ENCODE data around the gene ZNF341. TPM values are rescaled to one million over a fixed set of nuclear protein-coding genes. Genes with fewer than 3 reads are reported as not detected.
A peak's percentile ranks its signal among the peaks of the same experiment; 100 is the strongest.
"Not testable (repeated sequence)": the region's sequence is repeated elsewhere in the genome, so short reads cannot be mapped to it uniquely, and the experiment has no call there.

ZNF341 gene
- polyA plus RNA-seq, 6 donors from 2014 or later = 1.1 to 4.5 (median 2.4) TPM

DNA sequence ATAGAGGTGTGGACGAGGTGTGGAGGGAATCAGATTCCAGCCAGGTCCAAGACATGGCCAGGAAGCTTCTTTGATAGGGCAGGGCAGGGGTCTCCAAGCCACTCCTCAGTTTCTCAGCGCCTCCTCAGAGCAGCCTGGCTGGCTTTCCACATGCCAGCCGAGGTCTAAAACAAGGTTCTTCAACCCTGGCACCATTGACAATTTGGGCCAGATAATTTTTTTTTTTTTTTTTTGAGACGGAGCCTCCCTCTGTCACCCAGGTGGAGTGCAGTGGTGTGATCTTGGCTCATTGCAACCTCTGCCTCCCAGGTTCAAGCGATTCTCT is 58.0 kb downstream of the ZNF341 start:
- Mint-ChIP-seq H3K27me3 (no peaks in the 10 kb centered on the region), H3K4me3 (no peak overlapping the region), H3K36me3 (peaks cover 0 to 9% of the 10 kb centered on the region in 2 donors), H3K4me1 (peaks cover 20 to 32% (median 23%) of the 10 kb centered on the region in 3 donors), H3K27ac (no peak overlapping the region), H3K9me3 (no peaks in the 10 kb centered on the region)
- DNase-seq = no peak
- ATAC-seq (ENCODE audit: low read depth in 2 of 2) = no peak

- no peaks in the 10 kb centered on the region for H3K27me3 Mint-ChIP-seq
- no peaks in the 10 kb centered on the region for H3K9me3 Mint-ChIP-seq
- H3K4me3 Mint-ChIP-seq = no peak overlapping the region
- peak overlapping the region in 2 of 6 donors; percentile 37 to 77 for H3K27ac Mint-ChIP-seq
- DNase-seq (no peak), ATAC-seq (ENCODE audit: low read depth in 2 of 2) (no peak)
- H3K36me3 Mint-ChIP-seq = peaks cover 0 to 9% of the 10 kb centered on the region in 2 donors
- H3K4me1 Mint-ChIP-seq = peaks cover 20 to 28% (median 23%) of the 10 kb centered on the region in 3 donors
Measured at GRCh38 chr20:33790566-33790965, 58.8 kb downstream of the ZNF341 start.

DNA sequence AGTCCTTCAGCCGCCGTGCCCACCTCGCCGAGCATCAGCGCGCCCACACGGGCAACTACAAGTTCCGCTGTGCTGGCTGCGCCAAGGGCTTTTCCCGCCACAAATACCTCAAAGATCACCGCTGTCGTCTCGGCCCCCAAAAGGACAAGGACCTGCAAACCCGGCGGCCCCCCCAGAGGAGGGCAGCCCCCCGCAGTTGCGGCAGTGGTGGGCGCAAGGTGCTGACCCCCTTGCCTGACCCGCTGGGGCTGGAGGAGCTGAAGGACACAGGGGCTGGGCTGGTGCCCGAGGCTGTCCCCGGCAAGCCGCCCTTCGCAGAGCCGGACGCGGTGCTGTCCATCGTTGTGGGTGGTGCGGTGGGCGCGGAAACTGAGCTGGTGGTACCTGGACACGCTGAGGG is 59.2 kb downstream of the ZNF341 start:
- Mint-ChIP-seq H3K4me1 (peaks cover 20 to 24% (median 23%) of the 10 kb centered on the region in 3 donors), H3K9me3 (no peaks in the 10 kb centered on the region), H3K27me3 (no peaks in the 10 kb centered on the region), H3K4me3 (no peak overlapping the region), H3K36me3 (peaks cover 0 to 9% of the 10 kb centered on the region in 2 donors), H3K27ac (peak overlapping the region in 1 of 6 donors; percentile 37)
- DNase-seq (no peak), ATAC-seq (ENCODE audit: low read depth in 2 of 2) (no peak)

- Mint-ChIP-seq H3K9me3 (no peaks in the 10 kb centered on the region), H3K4me1 (peaks cover 20% of the 10 kb centered on the region in 3 donors), H3K4me3 (no peak overlapping the region), H3K27ac (no peak overlapping the region), H3K27me3 (no peaks in the 10 kb centered on the region), H3K36me3 (peaks cover 0 to 9% of the 10 kb centered on the region in 2 donors)
- DNase-seq (no peak), ATAC-seq (ENCODE audit: low read depth in 2 of 2) (no peak)
Measured at GRCh38 chr20:33791540-33791939, 59.7 kb downstream of the ZNF341 start.

- no peaks in the 10 kb centered on the region for H3K9me3 Mint-ChIP-seq
- H3K4me3 Mint-ChIP-seq = no peak overlapping the region
- H3K36me3 Mint-ChIP-seq = peaks cover 0 to 9% of the 10 kb centered on the region in 2 donors
- H3K4me1 Mint-ChIP-seq = peaks cover 15 to 20% (median 18%) of the 10 kb centered on the region in 3 donors
- peak overlapping the region in 1 of 6 donors; percentile 26 for H3K27ac Mint-ChIP-seq
- no peaks in the 10 kb centered on the region for H3K27me3 Mint-ChIP-seq
- peak; percentile 38 for DNase-seq
- peak in 1 of 2 donors; percentile 62 for ATAC-seq (ENCODE audit: low read depth in 2 of 2)
Measured at GRCh38 chr20:33791959-33792597, 60.3 kb downstream of the ZNF341 start.

DNA sequence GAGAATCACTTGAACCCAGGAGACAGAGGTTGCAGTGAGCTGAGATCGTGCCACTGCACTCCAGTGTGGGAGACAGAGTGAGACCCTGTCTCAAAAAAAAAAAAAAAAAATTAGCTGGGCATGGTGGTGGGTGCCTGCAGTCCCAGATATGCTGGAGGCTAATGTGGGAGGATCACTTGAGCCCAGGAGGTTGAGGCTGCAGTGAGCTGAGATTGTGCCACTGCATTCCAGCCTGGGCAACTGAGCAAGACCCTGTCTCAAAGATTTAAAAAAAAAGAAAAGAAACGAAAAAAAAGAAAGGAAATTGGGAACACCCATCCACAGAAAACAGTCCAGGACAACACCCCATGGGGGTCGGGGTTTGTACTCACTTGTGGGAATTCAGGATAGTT is 60.8 kb downstream of the ZNF341 start:
- not testable (repeated sequence) for DNase-seq; H3K36me3 Mint-ChIP-seq; H3K4me3 Mint-ChIP-seq; H3K27me3 Mint-ChIP-seq; ATAC-seq (ENCODE audit: low read depth in 2 of 2); H3K9me3 Mint-ChIP-seq
- Mint-ChIP-seq H3K4me1 (peaks cover 9 to 19% (median 13%) of the 10 kb centered on the region in 3 donors), H3K27ac (peak overlapping the region in 3 of 6 donors; percentile 67 to 90 (median 73))

GRCh38 chr20:33793011-33793931 is 61.5 kb downstream of the ZNF341 start:
- Mint-ChIP-seq H3K27me3 (no peaks in the 10 kb centered on the region), H3K4me3 (no peak overlapping the region), H3K4me1 (peaks cover 7 to 15% (median 9%) of the 10 kb centered on the region in 3 donors), H3K27ac (peak overlapping the region in 2 of 6 donors; percentile 67 to 90), H3K9me3 (no peaks in the 10 kb centered on the region), H3K36me3 (peaks cover 0 to 9% of the 10 kb centered on the region in 2 donors)
- ATAC-seq (ENCODE audit: low read depth in 2 of 2) (no peak), DNase-seq (no peak)

DNA sequence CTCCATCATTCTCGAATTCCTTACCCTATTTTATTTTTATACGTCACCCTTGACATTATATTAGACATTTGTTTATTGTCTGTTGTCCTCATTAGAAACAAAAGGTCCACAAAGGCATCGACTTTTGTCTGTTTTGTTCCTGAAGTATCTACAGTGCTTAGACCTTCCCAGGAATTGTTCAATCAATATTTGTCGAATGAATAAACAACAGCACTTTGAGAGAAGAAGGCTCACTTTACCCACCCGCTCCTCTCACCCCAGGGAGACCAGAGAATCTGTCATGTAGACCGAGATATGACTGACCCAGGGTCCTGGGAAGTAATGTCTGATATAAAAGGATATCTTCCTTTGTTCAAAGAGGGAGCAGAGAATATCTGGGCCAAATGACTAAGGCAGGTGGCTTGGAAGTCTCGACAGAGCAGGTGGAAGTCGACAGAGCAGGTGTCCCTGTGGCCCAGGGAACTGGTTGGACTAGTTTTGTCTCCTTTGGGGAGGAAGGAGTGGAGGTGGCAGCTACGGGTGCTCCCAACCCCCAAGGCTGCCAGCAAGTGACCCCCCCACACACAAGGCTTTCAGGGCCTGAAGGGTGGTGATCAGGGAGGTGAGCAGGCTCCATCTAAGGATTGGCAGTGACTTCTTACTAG is 64.6 kb downstream of the ZNF341 start:
- no peaks in the 10 kb centered on the region for H3K27me3 Mint-ChIP-seq
- H3K36me3 Mint-ChIP-seq = no peaks in the 10 kb centered on the region
- H3K27ac Mint-ChIP-seq = peak overlapping the region in 2 of 6 donors; percentile 18 to 68
- no peaks in the 10 kb centered on the region for H3K9me3 Mint-ChIP-seq
- no peak for DNase-seq
- H3K4me1 Mint-ChIP-seq = peaks cover 7 to 9% (median 7%) of the 10 kb centered on the region in 3 donors
- no peak overlapping the region for H3K4me3 Mint-ChIP-seq
- ATAC-seq (ENCODE audit: low read depth in 2 of 2) = no peak

GRCh38 chr20:33796907-33797544 is 65.2 kb downstream of the ZNF341 start:
- no peaks in the 10 kb centered on the region for H3K36me3 Mint-ChIP-seq
- DNase-seq = no peak
- no peak overlapping the region for H3K4me3 Mint-ChIP-seq
- H3K27ac Mint-ChIP-seq = peak overlapping the region in 2 of 6 donors; percentile 70 to 79
- H3K27me3 Mint-ChIP-seq = no peaks in the 10 kb centered on the region
- H3K4me1 Mint-ChIP-seq = peaks cover 6 to 9% (median 7%) of the 10 kb centered on the region in 3 donors
- peaks cover 0 to 1% (median 0%) of the 10 kb centered on the region in 7 donors for H3K9me3 Mint-ChIP-seq
- no peak for ATAC-seq (ENCODE audit: low read depth in 2 of 2)

GRCh38 chr20:33798444-33798843 is 66.6 kb downstream of the ZNF341 start:
- ATAC-seq (ENCODE audit: low read depth in 2 of 2) = no peak
- no peak for DNase-seq
- peaks cover 0 to 3% (median 2%) of the 10 kb centered on the region in 3 donors for H3K4me1 Mint-ChIP-seq
- no peaks in the 10 kb centered on the region for H3K36me3 Mint-ChIP-seq
- no peak overlapping the region for H3K4me3 Mint-ChIP-seq
- no peaks in the 10 kb centered on the region for H3K27me3 Mint-ChIP-seq
- H3K27ac Mint-ChIP-seq = no peak overlapping the region
- peaks cover 0 to 1% (median 0%) of the 10 kb centered on the region in 7 donors for H3K9me3 Mint-ChIP-seq

DNA sequence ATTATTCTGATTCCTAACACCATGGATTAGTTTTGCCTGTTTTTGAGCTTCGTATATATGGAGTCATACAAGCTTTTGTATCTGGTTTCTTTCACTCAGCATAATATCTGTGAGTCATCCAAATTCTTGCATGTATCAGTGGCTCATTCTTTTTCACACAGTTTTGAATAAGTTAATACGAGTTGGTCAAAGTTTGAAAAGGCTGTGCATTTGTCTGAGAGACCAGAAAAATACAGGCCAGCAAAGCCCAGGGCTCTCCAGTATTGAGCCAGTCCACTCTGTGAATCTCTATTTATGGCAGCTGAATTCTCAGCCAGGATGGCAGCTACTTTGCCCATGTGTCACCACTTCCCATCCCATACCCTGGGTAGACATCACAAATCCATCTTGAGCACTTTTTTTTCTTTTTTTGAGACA is 72.1 kb downstream of the ZNF341 start:
- H3K9me3 Mint-ChIP-seq = peaks cover 0 to 1% (median 0%) of the 10 kb centered on the region in 7 donors
- no peak overlapping the region for H3K27ac Mint-ChIP-seq
- no peak for ATAC-seq (ENCODE audit: low read depth in 2 of 2)
- H3K4me3 Mint-ChIP-seq = no peak overlapping the region
- no peak for DNase-seq
- no peaks in the 10 kb centered on the region for H3K36me3 Mint-ChIP-seq
- no peaks in the 10 kb centered on the region for H3K4me1 Mint-ChIP-seq
- H3K27me3 Mint-ChIP-seq = no peaks in the 10 kb centered on the region

GRCh38 chr20:33808388-33808787 is 76.6 kb downstream of the ZNF341 start:
- Mint-ChIP-seq H3K27ac (no peak overlapping the region), H3K27me3 (no peaks in the 10 kb centered on the region), H3K4me3 (no peak overlapping the region), H3K36me3 (no peaks in the 10 kb centered on the region), H3K4me1 (peaks cover 17 to 23% (median 18%) of the 10 kb centered on the region in 3 donors), H3K9me3 (no peaks in the 10 kb centered on the region)
- no peak for ATAC-seq (ENCODE audit: low read depth in 2 of 2)
- DNase-seq = no peak

DNA sequence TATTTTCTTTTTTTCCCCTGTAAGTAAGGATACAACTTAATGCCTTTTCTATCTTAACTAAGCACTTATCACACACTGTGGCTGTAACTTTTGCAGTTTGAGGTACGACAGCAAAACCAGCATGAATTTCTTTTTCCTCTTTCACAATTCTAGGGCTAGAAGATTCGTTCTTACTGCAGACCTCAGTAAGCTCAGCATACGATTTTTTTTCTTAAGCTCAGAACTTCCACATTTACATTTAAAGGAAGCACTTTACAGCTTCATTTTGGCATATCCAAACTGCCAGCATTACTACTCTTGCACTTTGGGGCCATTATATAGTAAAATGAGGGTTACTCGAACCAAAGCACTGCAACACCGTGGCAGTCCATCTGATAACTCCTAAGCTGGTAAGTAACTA is 78.5 kb downstream of the ZNF341 start:
- Mint-ChIP-seq H3K27ac (no peak overlapping the region), H3K27me3 (no peaks in the 10 kb centered on the region), H3K4me1 (peaks cover 28 to 42% (median 31%) of the 10 kb centered on the region in 3 donors), H3K9me3 (no peaks in the 10 kb centered on the region), H3K36me3 (peaks cover 0 to 5% of the 10 kb centered on the region in 2 donors), H3K4me3 (peak overlapping the region in 1 of 8 donors; percentile 18)
- DNase-seq (no peak), ATAC-seq (ENCODE audit: low read depth in 2 of 2) (no peak)
